CD4-positive, alpha-beta memory T cell (primary cell): ENCODE data around the gene SERBP1. TPM values are rescaled to one million over a fixed set of nuclear protein-coding genes. Genes with fewer than 3 reads are reported as not detected.

ENCODE experiments used
- CTCF ChIA-PET: fragments of 350-600 bp; sonication (Branson Sonifier 250); formaldehyde crosslinking; loops from one replicate; lab custom pipeline; 2021; ENCODE audit warnings: inconsistent platforms; ENCODE audit not compliant: partially characterized antibody; lab: Charles Lee
- POLR2A ChIA-PET: fragments of 350-600 bp; sonication (Branson Sonifier 250); formaldehyde crosslinking; loops from one replicate; lab custom pipeline; 2021; ENCODE audit not compliant: partially characterized antibody; lab: Charles Lee
- DNase-seq, 5 donors: peaks; one replicate each; pipeline versions ENCODE4 v3.0.0 to v3.0.0-alpha.2; 2020 to 2022; ENCODE audit warnings: mixed read lengths in 1 of 5
- H3K27ac ChIP-seq: one replicate; pipeline ENCODE4 v1.7.0; 2013; ENCODE audit warnings: low read depth, low read length
- H3K27me3 ChIP-seq: 2 replicates; pipeline ENCODE4 v1.7.0; 2013; ENCODE audit warnings: mild to moderate bottlenecking, low read length, moderate library complexity; ENCODE audit not compliant: insufficient read depth
- H3K36me3 ChIP-seq: 2 replicates; pipeline ENCODE4 v1.7.0; 2013; ENCODE audit warnings: mild to moderate bottlenecking, low read length, moderate library complexity; ENCODE audit not compliant: insufficient read depth
- H3K4me1 ChIP-seq: 2 replicates; pipeline ENCODE4 v1.7.0; 2013; ENCODE audit warnings: mild to moderate bottlenecking, low read length, moderate library complexity; ENCODE audit not compliant: insufficient read depth
- H3K4me3 ChIP-seq, 2 donors: one replicate each; pipeline ENCODE4 v1.7.0; 2013; ENCODE audit warnings: low read length in 2 of 2, mild to moderate bottlenecking in 1 of 2
- H3K9me3 ChIP-seq, 2 donors: one replicate each; pipeline ENCODE4 v1.7.0; 2013; ENCODE audit warnings: low read length in 2 of 2, control low read depth in 1 of 2; ENCODE audit not compliant: control insufficient read depth in 1 of 2
- H3K27ac Mint-ChIP-seq, 7 donors: one replicate each; pipeline ENCODE4 v1.8.0; 2020 to 2021; ENCODE audit warnings: mixed read lengths in 7 of 7, mild to moderate bottlenecking in 6 of 7, inconsistent platforms in 3 of 7, moderate library complexity in 3 of 7
- H3K27me3 Mint-ChIP-seq, 2 donors: one replicate each; pipeline ENCODE4 v1.8.0; 2020 to 2021; ENCODE audit warnings: mixed read lengths in 2 of 2
- H3K36me3 Mint-ChIP-seq, 2 donors: one replicate each; pipeline ENCODE4 v1.8.0; 2020 to 2021; ENCODE audit warnings: mixed read lengths in 2 of 2, inconsistent platforms in 1 of 2, mild to moderate bottlenecking in 1 of 2
- H3K4me1 Mint-ChIP-seq, 4 donors: one replicate each; pipeline ENCODE4 v1.8.0; 2020 to 2021; ENCODE audit warnings: mixed read lengths in 4 of 4, mild to moderate bottlenecking in 1 of 4
- H3K4me3 Mint-ChIP-seq, 8 donors: one replicate each; pipeline ENCODE4 v1.8.0; 2020 to 2021; ENCODE audit warnings: mixed read lengths in 8 of 8, mild to moderate bottlenecking in 7 of 8, moderate library complexity in 6 of 8, inconsistent platforms in 3 of 8
- H3K9me3 Mint-ChIP-seq, 8 donors: one replicate each; pipeline ENCODE4 v1.8.0; 2020 to 2021; ENCODE audit warnings: mixed read lengths in 8 of 8, mild to moderate bottlenecking in 5 of 8, inconsistent platforms in 3 of 8, moderate library complexity in 1 of 8
- intact Hi-C: fragments of 100-400 bp; cut with micrococcal nuclease; formaldehyde crosslinking; loops from one replicate; pipeline ENCODE4 v1.15.1; 2023
- polyA plus RNA-seq, 2 donors: library from polyadenylated mRNA; unstranded; fragments of 300-500 nt; fragmentation: Illumina TruSeq; gene quantifications; one replicate each; pipeline ENCODE4 v1.2.3, GENCODE V29; 2021
- total RNA-seq, 2 experiments: library from RNA; stranded (reverse); gene quantifications; one replicate each; pipeline ENCODE4 v1.2.3, GENCODE V29; 2021

SERBP1 gene
- total and polyA plus RNA-seq, 4 experiments from 2014 or later = 94.9 to 154 (median 136) TPM

- no peaks in the 10 kb centered on the region for H3K27me3 ChIP-seq
- intact Hi-C loops = no loop called here
- CTCF ChIA-PET = interaction anchor here (1.0 kb wide), 1 partner anchor 9 kb away, joined by 3 read pairs; no protein-coding TSS in a partner anchor
- no peaks in the 10 kb centered on the region for H3K9me3 Mint-ChIP-seq
- H3K4me3 Mint-ChIP-seq = no peak overlapping the region
- peaks cover 0 to 4% of the 10 kb centered on the region in 2 donors for H3K36me3 Mint-ChIP-seq
- no peaks in the 10 kb centered on the region for H3K36me3 ChIP-seq
- H3K27ac ChIP-seq = no peak overlapping the region
- H3K9me3 ChIP-seq = no peaks in the 10 kb centered on the region
- H3K4me1 Mint-ChIP-seq = no peaks in the 10 kb centered on the region
- H3K4me3 ChIP-seq = no peak overlapping the region
- POLR2A ChIA-PET = no interaction called here
- no peaks in the 10 kb centered on the region for H3K4me1 ChIP-seq
- no peak for DNase-seq
- H3K27ac Mint-ChIP-seq = no peak overlapping the region
- peaks cover 2 to 3% of the 10 kb centered on the region in 2 donors for H3K27me3 Mint-ChIP-seq
These were observed 11.0 kb upstream of the SERBP1 start for GRCh38 chr1:67441183-67441582.

DNA sequence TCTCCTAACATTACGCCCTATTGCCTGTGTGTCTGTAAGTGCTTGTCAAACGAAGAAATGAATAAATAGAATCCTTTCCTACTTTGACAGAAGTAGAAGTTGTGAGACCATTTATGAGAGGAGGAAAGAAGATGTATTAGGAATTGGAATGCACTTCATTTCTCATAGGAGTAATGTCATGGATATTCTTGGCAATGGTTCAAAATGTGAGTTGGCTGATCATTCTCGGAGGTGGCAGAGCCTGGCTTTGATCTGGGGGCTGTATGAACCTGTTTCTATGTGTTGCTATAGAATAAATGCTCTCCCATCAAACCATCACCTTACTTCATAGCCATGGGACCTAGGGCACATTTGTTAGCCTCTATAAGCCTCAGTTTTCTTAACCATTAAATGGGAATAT, 10.1 kb upstream of the SERBP1 start:
- Histone ChIP-seq H3K27ac (no peak overlapping the region), H3K4me1 (no peaks in the 10 kb centered on the region), H3K27me3 (no peaks in the 10 kb centered on the region), H3K36me3 (no peaks in the 10 kb centered on the region), H3K9me3 (no peaks in the 10 kb centered on the region), H3K4me3 (no peak overlapping the region)
- Mint-ChIP-seq H3K4me1 (no peaks in the 10 kb centered on the region), H3K36me3 (peaks cover 0 to 4% of the 10 kb centered on the region in 2 donors), H3K9me3 (no peaks in the 10 kb centered on the region), H3K27me3 (peaks cover 2 to 3% of the 10 kb centered on the region in 2 donors), H3K27ac (no peak overlapping the region), H3K4me3 (no peak overlapping the region)
- intact Hi-C loops = no loop called here
- DNase-seq = no peak
- ChIA-PET POLR2A (no interaction called here), CTCF (no interaction called here)

DNA sequence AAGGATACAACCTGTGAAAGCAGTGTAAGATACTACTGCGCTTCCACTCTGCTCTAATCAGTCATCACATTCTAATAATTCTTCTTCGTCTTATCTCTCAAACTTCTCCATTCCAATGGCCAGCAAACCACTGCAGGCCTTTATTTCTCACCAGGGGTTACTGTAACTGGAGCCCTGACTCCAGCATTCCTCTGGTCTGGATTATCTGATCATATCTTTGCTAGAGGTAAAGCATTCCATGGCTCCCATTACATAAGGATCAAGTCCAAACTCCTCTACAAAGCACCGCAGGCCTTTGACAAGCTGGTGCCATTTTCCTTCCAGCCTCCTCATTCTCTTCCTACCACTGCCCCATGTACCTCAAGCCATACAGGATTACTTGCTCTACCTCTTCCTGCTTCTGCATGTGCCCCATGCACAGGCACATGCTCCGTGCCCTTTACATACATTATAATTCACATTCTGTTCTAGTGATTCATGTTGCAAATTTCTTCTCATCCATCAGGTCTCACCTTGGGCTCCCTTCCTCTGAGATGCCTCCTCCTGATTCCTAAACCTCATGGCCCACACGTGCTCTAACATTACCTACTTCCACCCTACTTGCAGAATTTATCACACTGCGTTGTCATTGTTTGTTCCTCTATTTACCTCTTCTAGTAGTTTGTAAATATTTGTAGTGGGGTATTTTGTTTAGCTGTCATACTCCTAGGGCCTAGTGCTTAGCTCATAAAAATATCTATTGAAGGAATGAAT, 9.3 kb upstream of the SERBP1 start:
- no peaks in the 10 kb centered on the region for H3K9me3 Mint-ChIP-seq
- no peaks in the 10 kb centered on the region for H3K4me1 Mint-ChIP-seq
- H3K4me3 Mint-ChIP-seq = no peak overlapping the region
- H3K36me3 Mint-ChIP-seq = peaks cover 0 to 4% of the 10 kb centered on the region in 2 donors
- intact Hi-C loops = loop anchor here (10.0 kb wide), 1 partner anchor 675 kb away; no protein-coding TSS in a partner anchor
- ChIA-PET POLR2A (no interaction called here), CTCF (no interaction called here)
- H3K27me3 Mint-ChIP-seq = peaks cover 2 to 3% of the 10 kb centered on the region in 2 donors
- H3K27ac ChIP-seq = no peak overlapping the region
- DNase-seq = no peak
- no peaks in the 10 kb centered on the region for H3K4me1 ChIP-seq
- no peaks in the 10 kb centered on the region for H3K36me3 ChIP-seq
- no peaks in the 10 kb centered on the region for H3K27me3 ChIP-seq
- H3K9me3 ChIP-seq = no peaks in the 10 kb centered on the region
- no peak overlapping the region for H3K4me3 ChIP-seq
- H3K27ac Mint-ChIP-seq = peak overlapping the region in 2 of 7 donors; percentile 18 to 21

DNA sequence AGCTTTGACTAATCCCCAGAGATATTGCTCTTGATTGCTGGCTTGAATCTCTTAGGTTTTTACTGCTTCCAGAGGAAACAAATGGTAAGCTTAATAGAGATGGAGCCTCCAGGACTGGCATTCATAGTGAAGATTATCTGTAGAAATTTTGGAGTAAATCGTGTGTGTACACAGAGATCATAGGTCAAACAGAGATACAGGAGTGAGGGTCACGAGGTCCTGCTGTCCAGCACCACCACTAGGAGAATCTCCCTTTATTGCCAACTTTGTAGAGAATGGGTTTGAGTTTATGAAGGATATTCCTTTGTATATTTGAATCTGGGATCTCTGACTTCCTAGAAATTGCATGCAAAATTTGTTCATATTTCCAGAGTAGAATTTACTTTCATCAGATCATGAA, 7.8 kb upstream of the SERBP1 start:
- Mint-ChIP-seq H3K4me1 (no peaks in the 10 kb centered on the region), H3K36me3 (peaks cover 0 to 4% of the 10 kb centered on the region in 2 donors), H3K9me3 (no peaks in the 10 kb centered on the region), H3K4me3 (no peak overlapping the region), H3K27ac (peak overlapping the region in 1 of 7 donors; percentile 54), H3K27me3 (peaks cover 2 to 3% of the 10 kb centered on the region in 2 donors)
- Histone ChIP-seq H3K27ac (no peak overlapping the region), H3K9me3 (no peaks in the 10 kb centered on the region), H3K4me3 (no peak overlapping the region), H3K4me1 (no peaks in the 10 kb centered on the region), H3K27me3 (no peaks in the 10 kb centered on the region), H3K36me3 (no peaks in the 10 kb centered on the region)
- ChIA-PET POLR2A (interaction anchor here (1.0 kb wide), 1 partner anchor 267 kb away, joined by 3 read pairs; no protein-coding TSS in a partner anchor), CTCF (interaction anchor here (1.2 kb wide), 1 partner anchor 11 kb away, joined by 3 read pairs; no protein-coding TSS in a partner anchor)
- intact Hi-C loops = loop anchor here (10.0 kb wide), 1 partner anchor 673 kb away; no protein-coding TSS in a partner anchor
- no peak for DNase-seq

GRCh38 chr1:67436511-67437055, 6.4 kb upstream of the SERBP1 start:
- Histone ChIP-seq H3K27me3 (no peaks in the 10 kb centered on the region), H3K27ac (no peak overlapping the region), H3K4me3 (no peak overlapping the region), H3K4me1 (peaks cover 3% of the 10 kb centered on the region), H3K9me3 (no peaks in the 10 kb centered on the region), H3K36me3 (no peaks in the 10 kb centered on the region)
- Mint-ChIP-seq H3K4me1 (peaks cover 3 to 7% (median 5%) of the 10 kb centered on the region in 4 donors), H3K27me3 (no peaks in the 10 kb centered on the region), H3K36me3 (peaks cover 0 to 4% of the 10 kb centered on the region in 2 donors), H3K4me3 (no peak overlapping the region), H3K9me3 (no peaks in the 10 kb centered on the region), H3K27ac (no peak overlapping the region)
- ChIA-PET POLR2A (no interaction called here), CTCF (interaction anchor here (0.7 to 1.2 kb wide), 5 partner anchors 9 to 324 kb away, joined by 3 read pairs; no protein-coding TSS in a partner anchor)
- no peak for DNase-seq
- intact Hi-C loops = loop anchor here (10.0 kb wide), 1 partner anchor 672 kb away; no protein-coding TSS in a partner anchor

GRCh38 chr1:67434491-67434890, 4.3 kb upstream of the SERBP1 start:
- H3K9me3 Mint-ChIP-seq = no peaks in the 10 kb centered on the region
- POLR2A ChIA-PET = no interaction called here
- CTCF ChIA-PET = no interaction called here
- H3K27ac Mint-ChIP-seq = peak overlapping the region in 1 of 7 donors; percentile 37
- H3K4me3 Mint-ChIP-seq = no peak overlapping the region
- H3K27me3 Mint-ChIP-seq = no peaks in the 10 kb centered on the region
- Histone ChIP-seq H3K4me1 (peaks cover 8% of the 10 kb centered on the region), H3K27me3 (no peaks in the 10 kb centered on the region), H3K4me3 (no peak overlapping the region), H3K27ac (no peak overlapping the region), H3K9me3 (no peaks in the 10 kb centered on the region), H3K36me3 (no peaks in the 10 kb centered on the region)
- H3K36me3 Mint-ChIP-seq = peaks cover 4 to 15% of the 10 kb centered on the region in 2 donors
- H3K4me1 Mint-ChIP-seq = peaks cover 6 to 23% (median 11%) of the 10 kb centered on the region in 4 donors
- no peak for DNase-seq
- intact Hi-C loops = loop anchor here (5.0 to 10.0 kb wide), 2 partner anchors 202 to 670 kb away; no protein-coding TSS in a partner anchor

DNA sequence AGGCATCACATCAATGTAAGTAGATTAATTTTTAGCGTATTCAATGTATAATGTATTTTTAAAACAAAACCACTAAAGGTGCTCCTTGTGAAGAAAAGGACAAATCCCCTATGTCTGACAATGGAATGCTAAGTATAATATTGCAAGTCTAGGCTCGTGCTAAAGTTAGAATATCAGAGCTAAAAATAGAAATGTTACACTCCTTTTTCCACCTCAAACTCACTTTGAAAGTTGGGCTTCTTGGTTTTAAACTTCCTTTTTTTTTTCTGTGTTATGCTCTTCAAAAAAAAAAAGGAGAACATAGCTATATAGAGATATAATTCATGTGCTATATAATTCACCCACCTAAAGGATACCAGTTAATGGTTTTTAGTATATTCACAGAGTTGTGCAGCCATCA, 3.6 kb upstream of the SERBP1 start:
- Mint-ChIP-seq H3K4me1 (peaks cover 8 to 27% (median 11%) of the 10 kb centered on the region in 4 donors), H3K4me3 (no peak overlapping the region), H3K27me3 (no peaks in the 10 kb centered on the region), H3K9me3 (no peaks in the 10 kb centered on the region), H3K36me3 (peaks cover 7 to 22% of the 10 kb centered on the region in 2 donors), H3K27ac (peak overlapping the region in 1 of 7 donors; percentile 37)
- Histone ChIP-seq H3K27me3 (no peaks in the 10 kb centered on the region), H3K9me3 (no peaks in the 10 kb centered on the region), H3K4me1 (peaks cover 8% of the 10 kb centered on the region), H3K36me3 (no peaks in the 10 kb centered on the region), H3K27ac (no peak overlapping the region), H3K4me3 (no peak overlapping the region)
- CTCF ChIA-PET = no interaction called here
- no peak for DNase-seq
- POLR2A ChIA-PET = no interaction called here
- intact Hi-C loops = loop anchor here (5.0 to 10.0 kb wide), 2 partner anchors 202 to 669 kb away; no protein-coding TSS in a partner anchor
